Measurements from ENCODE around the gene COL27A1.
A peak's percentile ranks its signal among the peaks of the same experiment; 100 is the strongest.

COL27A1 gene

DNA sequence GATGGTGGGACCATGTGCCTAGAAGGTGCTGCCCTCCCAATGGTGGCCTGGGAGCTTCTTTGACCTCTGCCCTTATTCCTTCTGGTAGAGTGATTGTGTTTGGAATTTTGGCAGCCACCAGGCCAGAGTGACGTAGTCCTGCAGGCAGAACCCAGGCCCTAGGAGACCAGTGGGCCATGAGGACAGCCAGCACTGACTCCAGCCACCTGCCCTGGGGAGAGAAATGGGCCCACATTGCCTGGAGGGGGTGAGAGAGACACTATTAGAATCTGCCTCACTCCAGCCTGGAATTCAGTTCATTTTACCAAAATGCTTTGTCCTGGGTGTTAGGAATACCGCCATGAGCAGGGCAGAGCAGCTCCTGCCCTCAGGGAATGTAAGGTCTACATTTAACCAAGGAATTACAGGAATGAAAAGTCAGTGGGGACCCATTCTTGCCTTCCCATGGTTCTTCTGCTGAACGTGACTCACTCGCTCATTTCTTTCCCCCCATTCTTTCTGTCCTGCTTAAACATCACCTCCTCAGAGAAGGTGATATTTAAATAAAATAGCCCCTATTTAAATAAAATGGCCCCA lies 5.5 kb upstream of the COL27A1 start:
- no peak for DNase-seq

DNA sequence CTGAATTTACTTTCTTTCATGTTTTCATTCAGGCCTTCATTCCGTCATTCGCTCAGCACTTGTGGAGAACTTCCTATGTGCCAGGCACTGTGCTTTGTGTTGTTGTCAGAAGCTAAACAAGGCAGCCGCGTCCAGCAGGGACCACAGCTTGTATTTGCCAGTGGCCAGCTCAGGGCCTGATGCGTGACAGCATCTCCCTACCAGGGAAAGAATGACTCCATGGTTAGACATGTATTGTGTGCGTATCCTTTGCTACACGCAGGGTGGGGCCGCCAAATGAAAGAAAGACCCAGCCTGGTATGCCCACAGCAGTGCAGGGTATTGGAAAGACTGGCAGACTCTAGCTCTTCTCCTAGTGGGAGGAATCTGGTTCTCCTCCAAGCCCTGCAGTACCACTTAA lies 4.7 kb upstream of the COL27A1 start:
- no peak for DNase-seq

DNA sequence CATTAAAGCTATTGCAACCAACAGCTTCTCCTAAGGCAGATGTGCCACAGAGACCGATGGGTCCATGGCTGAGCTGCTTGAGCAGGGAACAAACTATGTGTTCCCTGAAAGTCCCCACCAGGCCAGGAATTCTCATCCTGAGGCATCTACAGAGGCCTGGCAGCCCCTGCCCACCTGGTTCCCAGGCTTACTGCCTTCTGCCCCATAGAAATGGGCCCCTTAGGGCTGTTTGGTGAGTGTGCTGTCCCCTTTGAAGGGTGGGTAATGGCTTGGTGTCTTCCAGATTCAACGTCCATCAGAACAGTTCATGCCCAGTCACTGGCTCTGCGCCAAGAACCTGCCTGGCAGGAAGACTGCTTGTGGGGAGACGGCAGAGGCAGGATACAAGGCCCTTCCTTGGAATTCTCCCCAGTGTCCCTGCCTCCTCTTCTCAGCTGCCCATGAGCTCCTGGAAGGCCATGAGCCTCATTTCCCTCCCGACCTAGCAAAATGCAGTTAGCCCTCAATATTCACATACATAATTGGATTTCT lies 3.8 kb upstream of the COL27A1 start:
- DNase-seq: no peak

DNA sequence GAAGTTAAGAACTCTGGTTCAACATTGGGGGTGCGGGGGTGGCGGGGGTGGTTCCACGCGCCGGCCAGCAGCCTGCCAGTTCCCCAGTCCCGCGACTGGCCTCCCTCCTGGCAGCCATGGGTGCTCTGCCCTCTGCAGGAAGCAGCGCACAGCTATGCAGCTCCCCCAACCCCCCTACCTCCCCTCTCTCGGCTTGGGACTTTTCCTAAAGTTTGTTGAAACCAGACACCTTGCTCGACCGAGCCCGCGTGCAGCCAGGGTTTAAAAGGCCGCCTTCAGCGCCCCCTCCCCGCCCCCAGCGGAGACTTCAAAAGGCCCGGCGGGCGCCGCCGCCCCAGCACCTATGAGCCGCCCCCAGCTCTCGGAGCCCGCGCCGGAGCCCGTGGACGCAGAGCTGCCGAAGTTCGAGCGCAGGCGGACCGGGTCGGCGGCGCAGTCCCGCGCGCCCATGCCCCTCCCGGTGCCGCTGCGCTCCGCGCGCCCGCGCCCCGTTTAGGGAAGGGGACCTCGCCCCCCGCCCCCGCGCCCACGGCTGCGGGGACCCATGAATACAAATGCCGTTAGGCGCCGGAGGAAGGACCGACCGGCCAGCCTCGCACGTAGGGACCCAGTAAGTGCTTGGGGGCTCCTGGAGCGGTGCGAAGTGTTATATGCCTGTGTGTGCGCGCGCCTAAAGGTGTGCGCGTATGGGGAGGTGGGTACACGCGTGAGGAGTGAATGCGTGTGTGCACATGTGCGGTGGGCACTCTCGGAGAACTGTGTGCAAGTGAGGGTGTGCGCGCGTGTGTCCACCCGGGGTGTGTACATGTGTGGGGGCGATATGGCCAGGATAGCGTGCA lies 1.4 kb upstream of the COL27A1 start:
- no peak for DNase-seq

DNA sequence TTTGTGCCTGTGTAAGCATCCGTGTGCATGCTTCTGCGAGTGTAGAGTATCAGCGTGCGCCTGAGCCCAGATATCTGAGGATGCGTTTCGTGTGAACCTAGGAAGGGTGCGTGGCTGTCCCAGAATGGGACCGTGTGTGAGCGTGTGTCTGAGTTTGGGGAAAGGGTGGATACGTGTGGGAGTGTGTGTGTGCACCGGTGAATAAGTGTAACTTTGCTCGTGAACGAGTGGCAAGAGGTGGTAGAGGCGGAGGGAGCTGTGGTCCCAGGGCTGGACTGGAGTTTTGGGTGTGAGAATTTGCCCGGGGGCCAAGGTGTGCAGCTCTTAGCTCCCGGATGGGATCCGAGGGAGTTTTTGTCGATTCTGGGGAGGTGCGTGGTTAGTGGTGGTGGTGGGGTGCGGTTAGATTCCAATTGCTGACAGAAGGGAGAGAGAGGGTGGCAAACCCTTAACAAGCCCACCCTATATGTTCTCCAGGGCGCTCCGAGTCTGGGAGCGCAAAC lies 686 bp upstream of the COL27A1 start:
- no peak for DNase-seq

DNA sequence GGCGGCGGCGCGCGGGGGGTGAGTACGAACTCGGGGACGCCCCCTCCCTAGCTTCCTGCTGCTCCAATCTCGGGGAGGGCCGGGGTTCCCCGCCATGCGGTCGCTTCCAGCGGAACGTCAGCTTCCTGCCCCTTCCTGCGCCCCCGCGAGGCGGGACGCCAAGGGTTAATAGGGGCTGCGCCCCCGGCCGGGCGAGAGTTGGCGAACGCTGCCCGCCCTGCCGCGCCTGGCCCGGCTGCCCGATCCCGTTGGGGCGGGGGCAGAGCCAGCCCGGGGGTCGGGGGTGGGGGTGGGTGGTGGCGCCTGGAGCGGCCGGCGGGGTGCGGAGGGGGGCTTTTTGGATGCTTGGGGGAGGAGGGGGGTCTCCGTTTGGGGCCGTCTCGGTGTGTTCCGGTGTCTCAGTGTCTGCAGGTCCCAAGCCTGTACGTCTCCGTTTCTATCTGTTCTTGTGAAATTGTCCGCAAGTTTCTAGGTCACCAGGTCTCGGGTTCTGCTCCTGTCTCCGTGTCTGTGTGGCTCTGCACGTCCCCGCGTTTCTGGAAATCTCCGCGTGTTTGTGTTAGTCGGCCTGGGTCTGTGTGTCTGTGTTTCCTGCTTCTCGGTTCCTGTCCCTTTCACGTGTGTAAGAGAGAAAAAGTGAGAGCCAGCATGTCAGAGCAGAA lies 789 bp downstream of the COL27A1 start:
- DNase-seq: peak; percentile 40

GRCh38 chr9:114156657-114157421 lies 1.5 kb downstream of the COL27A1 start:
- peak; percentile 11 for DNase-seq

- DNase-seq: no peak
Observed at GRCh38 chr9:114157516-114158176, 2.3 kb downstream of the COL27A1 start.

DNA sequence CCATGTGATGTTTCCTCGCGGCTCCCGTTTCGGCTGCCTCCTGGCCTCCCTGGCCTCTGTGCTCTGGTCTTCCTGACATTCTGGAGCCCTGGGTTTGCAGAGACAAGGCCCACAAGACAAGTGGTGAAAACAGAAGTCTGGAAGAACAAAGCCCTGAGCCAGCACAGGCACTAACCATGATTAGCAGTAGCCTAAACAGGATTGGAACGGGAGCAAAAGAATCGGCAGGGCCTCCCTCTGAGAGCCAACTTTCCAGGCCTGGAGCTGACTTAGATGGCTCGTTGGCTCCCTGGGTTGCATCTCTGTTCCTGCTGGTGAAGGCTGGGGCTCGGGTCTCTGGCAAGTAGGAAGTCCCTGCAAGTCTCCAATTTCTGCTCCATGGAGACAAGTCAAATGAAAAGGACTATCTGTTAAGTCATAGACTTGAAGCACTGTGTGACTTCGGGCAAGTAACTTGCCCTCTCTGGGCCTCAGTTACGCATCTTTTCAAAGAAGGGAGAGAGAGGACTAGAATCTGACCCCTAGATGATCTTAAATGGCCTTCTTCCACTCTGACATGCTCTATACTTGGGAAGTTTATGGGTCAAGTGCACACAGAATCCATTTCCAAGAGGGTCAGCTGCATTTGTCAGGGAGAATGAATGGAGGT lies 3.3 kb downstream of the COL27A1 start:
- no peak for DNase-seq

GRCh38 chr9:114159691-114160090 lies 4.4 kb downstream of the COL27A1 start:
- no peak for DNase-seq

DNA sequence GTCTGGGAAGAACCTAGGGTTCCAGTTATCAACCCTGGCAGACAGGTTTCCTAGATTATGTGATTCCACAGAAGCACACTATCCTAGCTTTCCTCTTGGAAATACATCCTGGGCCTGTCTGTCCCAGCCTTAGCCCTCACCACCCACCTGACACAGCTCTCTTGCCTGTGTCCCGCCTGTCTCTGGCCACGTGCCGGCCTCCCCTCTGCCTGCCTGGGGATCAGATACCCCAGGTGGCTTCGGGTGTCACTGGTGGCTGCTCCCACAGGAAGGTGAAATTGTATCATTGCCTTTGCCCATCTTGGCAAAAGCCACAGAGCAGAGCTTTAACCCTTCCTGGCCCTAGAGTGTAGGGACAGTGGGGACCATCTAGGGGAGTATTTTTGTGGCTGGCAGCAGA lies 6.2 kb downstream of the COL27A1 start:
- no peak for DNase-seq

DNA sequence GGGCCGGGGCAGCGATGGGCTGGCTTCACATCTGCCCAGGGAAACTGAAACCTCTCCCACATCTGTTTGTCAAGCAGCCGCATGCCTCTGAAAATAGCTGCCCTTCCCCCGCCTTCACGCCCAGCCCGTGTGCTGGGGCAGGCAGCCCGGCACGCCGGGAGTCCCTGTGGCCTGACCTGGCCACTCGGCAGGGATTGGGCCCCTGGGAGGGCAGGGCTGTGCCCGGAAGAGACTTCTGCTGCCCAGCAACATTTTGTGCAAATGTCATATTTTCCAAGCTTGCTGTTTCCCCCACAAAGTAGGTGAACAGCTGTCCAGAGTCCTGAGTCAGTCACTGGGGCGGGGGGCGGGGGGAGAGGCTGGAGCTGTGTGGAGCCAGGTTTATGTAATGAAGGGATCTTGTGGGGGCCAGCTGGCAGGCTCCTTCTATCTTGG lies 8.2 kb downstream of the COL27A1 start:
- DNase-seq: no peak

- DNase-seq: no peak
Observed at GRCh38 chr9:114164191-114164794, 9.0 kb downstream of the COL27A1 start.

DNA sequence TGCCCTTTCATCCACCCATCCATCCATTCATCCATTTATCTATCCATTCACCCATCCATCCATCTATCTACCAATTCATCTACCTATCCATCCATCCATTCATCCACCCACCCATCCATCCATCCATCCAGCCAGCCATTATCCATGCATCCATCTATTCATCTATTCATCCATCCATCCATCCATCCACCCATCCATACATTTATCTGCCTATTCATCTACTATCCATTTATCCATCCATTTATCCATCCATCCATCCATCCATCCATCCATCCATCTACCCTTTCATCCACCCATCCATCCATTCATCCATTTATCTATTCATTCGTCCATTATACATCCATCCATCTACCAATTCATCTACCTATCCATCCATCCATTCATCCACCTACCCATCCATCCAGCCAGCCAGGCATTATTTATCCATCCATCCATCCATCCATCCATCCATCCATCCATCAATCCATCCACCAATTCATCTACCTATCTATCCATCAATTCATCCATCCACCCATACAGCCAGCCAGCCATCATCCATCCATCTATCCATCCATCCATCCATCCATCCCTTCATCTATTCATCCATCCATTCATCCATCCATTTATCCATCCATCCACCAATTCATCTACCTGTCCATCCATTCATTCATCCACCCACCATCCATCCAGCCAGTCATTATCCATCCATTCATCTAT lies 10.2 kb downstream of the COL27A1 start:
- no peak for DNase-seq

GRCh38 chr9:114166103-114166470 lies 10.8 kb downstream of the COL27A1 start:
- DNase-seq: no peak

DNA sequence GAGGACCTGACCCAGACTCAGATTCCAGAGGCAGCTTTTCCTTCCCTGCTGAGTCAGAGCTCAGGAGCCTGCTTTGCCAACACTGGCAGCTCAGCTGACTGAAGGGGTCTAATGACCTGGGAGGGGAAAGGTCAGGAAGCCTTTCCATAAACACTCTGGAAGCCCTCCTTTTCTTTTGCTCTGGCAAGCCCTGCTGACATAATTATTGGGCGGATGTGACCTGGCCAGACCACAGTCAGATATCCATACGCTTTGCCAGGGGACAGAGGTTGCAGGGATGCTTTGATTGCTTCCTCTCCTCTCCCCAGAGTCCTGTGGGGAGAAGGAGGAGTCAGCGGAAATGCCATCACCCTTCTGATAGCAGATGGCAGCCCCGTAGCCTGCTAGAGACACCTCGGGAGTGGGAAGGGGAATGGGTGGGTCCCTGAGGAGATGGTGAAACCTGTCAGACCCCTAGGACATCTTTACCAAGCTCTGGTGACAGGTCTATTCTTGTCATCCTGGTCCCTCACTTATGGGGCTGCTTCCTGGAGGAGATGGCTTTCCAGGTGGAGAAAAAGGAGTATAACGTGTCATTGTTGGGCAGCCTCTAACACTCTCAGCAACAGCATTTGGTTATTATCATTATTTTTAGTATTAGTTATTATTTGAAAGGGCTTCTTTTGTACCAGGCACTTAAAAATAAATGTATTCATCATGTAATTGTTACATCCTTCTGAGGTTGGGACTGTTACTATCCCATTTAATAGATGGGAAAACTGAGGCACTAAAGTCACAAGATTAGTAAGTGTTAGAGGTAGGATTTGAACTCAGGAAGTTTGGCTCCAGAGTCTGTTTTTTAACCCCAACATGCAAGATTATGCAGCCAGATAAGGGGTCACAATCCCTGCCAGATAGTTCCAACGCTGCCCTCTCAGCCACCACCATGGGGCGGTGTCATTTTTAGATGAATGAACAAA lies 11.6 kb downstream of the COL27A1 start:
- no peak for DNase-seq

GRCh38 chr9:114167591-114168091 lies 12.3 kb downstream of the COL27A1 start:
- DNase-seq: no peak

- DNase-seq: no peak
Observed at GRCh38 chr9:114168281-114169028, 13.1 kb downstream of the COL27A1 start.
